Lung (tissue), 12 donors: ENCODE data around the gene POU3F2. TPM values are rescaled to one million over a fixed set of nuclear protein-coding genes. Genes with fewer than 3 reads are reported as not detected.

Experiments used
- ATAC-seq: fragments of 200-7000 bp; cut with Tn5 transposase; one replicate; pipeline ENCODE4 v1.9.1; 2020; ENCODE audit warnings: moderate number of reproducible peaks; ENCODE audit not compliant: insufficient read depth, low FRiP score
- DNase-seq, 3 donors: peaks; one replicate each; pipeline ENCODE4 v3.0.0-alpha.2; 2013 to 2017
- H3K27ac ChIP-seq, 2 donors: one replicate each; pipeline ENCODE4 v1.5.1; 2013; ENCODE audit warnings: mild to moderate bottlenecking in 2 of 2, moderate library complexity in 2 of 2, control low read depth in 1 of 2, inconsistent platforms in 1 of 2, low read depth in 1 of 2, low read length in 1 of 2
- H3K27me3 ChIP-seq, 3 donors: one replicate each; pipeline ENCODE4 v1.5.1; 2013; ENCODE audit warnings: low read length in 2 of 3; ENCODE audit not compliant: control insufficient read depth in 3 of 3, insufficient read depth in 3 of 3
- H3K36me3 ChIP-seq, 4 donors: one replicate each; pipeline ENCODE4 v1.5.1; 2013; ENCODE audit warnings: low read length in 4 of 4, mild to moderate bottlenecking in 1 of 4, moderate library complexity in 1 of 4; ENCODE audit not compliant: control insufficient read depth in 4 of 4, insufficient read depth in 4 of 4
- H3K4me1 ChIP-seq, 5 donors: one replicate each; pipeline ENCODE4 v1.5.1; 2013; ENCODE audit warnings: low read length in 5 of 5, mild to moderate bottlenecking in 2 of 5, moderate library complexity in 1 of 5; ENCODE audit not compliant: control insufficient read depth in 5 of 5, insufficient read depth in 5 of 5
- H3K4me3 ChIP-seq: one replicate; pipeline ENCODE4 v1.5.1; 2013; ENCODE audit warnings: mild to moderate bottlenecking, control low read depth, moderate library complexity
- H3K9ac ChIP-seq, 2 donors: one replicate each; pipeline ENCODE4 v1.5.1; 2013; ENCODE audit warnings: low read length in 2 of 2, control low read depth in 1 of 2; ENCODE audit not compliant: insufficient read depth in 1 of 2
- H3K9me3 ChIP-seq, 4 donors: one replicate each; pipeline ENCODE4 v1.5.1; 2013; ENCODE audit warnings: low read length in 3 of 4, mild to moderate bottlenecking in 1 of 4, moderate library complexity in 1 of 4; ENCODE audit not compliant: control insufficient read depth in 4 of 4, insufficient read depth in 3 of 4
- CTCF ChIP-seq: IDR thresholded peaks from 2 replicates; pipeline ENCODE4 v1.5.1; 2012; ENCODE audit warnings: mild to moderate bottlenecking; ENCODE audit errors: control extremely low read depth, extremely low read depth
- WGBS, 2 donors: extraction: QIAGEN DNeasy Blood & Tissue Kit; methylation state at CpG; one replicate each; pipeline ENCODE4 v1.1.7; 2013; 5-methylcytosine and 5-hydroxymethylcytosine counted together
- polyA plus RNA-seq, 2 donors: library from polyadenylated mRNA; stranded (reverse); fragments of 200-250 nt; gene quantifications; one replicate each; pipeline ENCODE4 v1.2.1, GENCODE V29; 2013
- total RNA-seq, 2 donors: library from RNA; depleted of rRNA in 1 of 2; stranded (reverse); fragments of >200 nt in 1 of 2; gene quantifications; one replicate each; pipeline ENCODE4 v1.2.1, GENCODE V29; 2014 to 2021
- donor health status: control.
- donor health status: control.
- donor health status: Bipolar disorder and iron deficiency.
- donor health status: healthy.
- donor health status: DM: yes; HTN: yes; CAD: no.

POU3F2 gene
- total and polyA plus RNA-seq, 4 donors: 0.11 TPM; not detected in 3

- H3K4me3 ChIP-seq: no peak overlapping the region
- no peak overlapping the region for H3K9ac ChIP-seq
- DNase-seq (no peak), ATAC-seq (no peak)
- H3K27me3 ChIP-seq: peaks cover 2 to 86% (median 80%) of the 10 kb centered on the region in 3 donors
- no peak overlapping the region for H3K27ac ChIP-seq
- peaks cover 0 to 4% (median 0%) of the 10 kb centered on the region in 4 donors for H3K9me3 ChIP-seq
- WGBS, 2 donors: 50 to 57% methylated on average over 3 of the region's 3 CpGs
- H3K36me3 ChIP-seq: no peaks in the 10 kb centered on the region
- TF ChIP-seq CTCF: no peak
- peaks cover 0 to 23% (median 6%) of the 10 kb centered on the region in 5 donors for H3K4me1 ChIP-seq
Observed at GRCh38 chr6:98846021-98846380, 11.6 kb downstream of the POU3F2 start.

GRCh38 chr6:98847416-98847778, 13.0 kb downstream of the POU3F2 start:
- 24 to 34% methylated on average over 11 of the region's 11 CpGs for WGBS, 2 donors
- H3K9me3 ChIP-seq: peaks cover 0 to 2% (median 0%) of the 10 kb centered on the region in 4 donors
- H3K27me3 ChIP-seq: peaks cover 2 to 72% (median 70%) of the 10 kb centered on the region in 3 donors
- H3K9ac ChIP-seq: no peak overlapping the region
- no peak for TF ChIP-seq CTCF
- no peak overlapping the region for H3K4me3 ChIP-seq
- H3K36me3 ChIP-seq: no peaks in the 10 kb centered on the region
- DNase-seq (no peak), ATAC-seq (no peak)
- H3K4me1 ChIP-seq: peaks cover 0 to 23% (median 6%) of the 10 kb centered on the region in 5 donors
- no peak overlapping the region for H3K27ac ChIP-seq

GRCh38 chr6:98847779-98848538, 13.6 kb downstream of the POU3F2 start:
- H3K4me3 ChIP-seq: no peak overlapping the region
- H3K9ac ChIP-seq: no peak overlapping the region
- ATAC-seq: peak; percentile 10

More at GRCh38 chr6:98847779-98848538, 13.6 kb downstream of the POU3F2 start:
- Histone ChIP-seq H3K27me3 (peaks cover 2 to 67% (median 65%) of the 10 kb centered on the region in 3 donors), H3K9me3 (peaks cover 0 to 2% (median 0%) of the 10 kb centered on the region in 4 donors), H3K27ac (no peak overlapping the region), H3K36me3 (no peaks in the 10 kb centered on the region), H3K4me1 (peaks cover 0 to 23% (median 6%) of the 10 kb centered on the region in 5 donors)
- 2 to 7% methylated on average over 47 to 51 of the region's 51 CpGs for WGBS, 2 donors
- TF ChIP-seq CTCF: no peak
- DNase-seq: no peak
